ENCODE data around the gene URI1. TPM values are rescaled to one million over a fixed set of nuclear protein-coding genes. Genes with fewer than 3 reads are reported as not detected.

URI1 gene
- total RNA-seq, 1 experiment from 2014 or later = 56.0 TPM

DNA sequence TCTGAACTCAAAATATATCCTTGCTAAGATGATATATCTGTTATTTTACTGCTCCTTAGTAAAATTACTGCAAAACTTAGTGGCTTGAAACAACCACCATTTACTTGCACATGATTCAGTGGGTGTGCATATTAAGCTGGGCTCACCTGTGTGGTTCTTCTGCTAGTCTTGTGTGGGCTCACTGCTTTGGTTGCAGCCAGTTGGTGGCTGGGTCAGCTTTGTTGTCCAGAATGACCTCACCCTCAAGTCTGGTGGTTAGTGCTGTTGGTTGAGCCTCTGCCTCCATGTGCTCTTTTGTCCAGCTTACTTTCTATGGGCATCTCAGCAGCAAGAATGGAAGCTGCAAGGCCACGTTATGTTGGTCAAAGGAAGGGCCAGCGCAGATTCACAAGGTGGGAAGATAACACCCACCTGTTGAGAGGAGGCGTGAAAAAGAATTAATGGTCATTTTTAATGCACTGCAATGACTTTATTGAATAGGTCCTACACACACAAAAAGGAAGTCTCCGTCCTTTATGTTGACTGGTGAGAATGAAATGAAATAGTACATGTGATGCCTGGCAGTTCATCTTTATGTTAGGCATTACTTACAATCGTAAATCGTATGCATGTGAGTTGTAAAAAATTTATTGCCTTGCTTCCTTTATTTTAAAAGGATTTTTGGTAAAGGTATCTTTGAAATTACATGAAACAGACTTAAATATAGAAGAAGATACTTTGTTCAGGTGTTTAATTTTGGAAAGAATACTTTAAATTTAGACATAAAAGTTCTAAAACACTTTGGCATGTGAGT lies 34.3 kb downstream of the URI1 start:
- Histone ChIP-seq H3F3A (ENCODE audit: insufficient read depth, low read depth) (0 out of 2 replicates have a peak, but pooled peaks cover 7% of the 10 kb centered on the region), H3K36me3 (ENCODE audit: low read depth) (no peaks in the 10 kb centered on the region), H3K4me3 (no peak overlapping the region), H3K4me1 (replicated peaks; ENCODE audit: insufficient read depth) (no peaks in the 10 kb centered on the region), H3K9me2 (ENCODE audit: insufficient read depth) (no peaks in the 10 kb centered on the region), H3K27me3 (ENCODE audit: insufficient read depth, low read depth) (no peaks in the 10 kb centered on the region), H3K9me3 (ENCODE audit: insufficient read depth, low read depth) (no peaks in the 10 kb centered on the region), H3K79me2 (ENCODE audit: low read depth) (peaks cover 86% of the 10 kb centered on the region), H3K27ac (no peak overlapping the region), H4K20me1 (ENCODE audit: insufficient read depth) (peaks cover 67% of the 10 kb centered on the region), H3K4me2 (no peak overlapping the region), H2AFZ (no peak overlapping the region)
- TF ChIP-seq EZH2 (IDR thresholded peaks at IDR 0.05; ENCODE audit: low read depth) = no peak
- TF ChIP-seq, protein P1, sequence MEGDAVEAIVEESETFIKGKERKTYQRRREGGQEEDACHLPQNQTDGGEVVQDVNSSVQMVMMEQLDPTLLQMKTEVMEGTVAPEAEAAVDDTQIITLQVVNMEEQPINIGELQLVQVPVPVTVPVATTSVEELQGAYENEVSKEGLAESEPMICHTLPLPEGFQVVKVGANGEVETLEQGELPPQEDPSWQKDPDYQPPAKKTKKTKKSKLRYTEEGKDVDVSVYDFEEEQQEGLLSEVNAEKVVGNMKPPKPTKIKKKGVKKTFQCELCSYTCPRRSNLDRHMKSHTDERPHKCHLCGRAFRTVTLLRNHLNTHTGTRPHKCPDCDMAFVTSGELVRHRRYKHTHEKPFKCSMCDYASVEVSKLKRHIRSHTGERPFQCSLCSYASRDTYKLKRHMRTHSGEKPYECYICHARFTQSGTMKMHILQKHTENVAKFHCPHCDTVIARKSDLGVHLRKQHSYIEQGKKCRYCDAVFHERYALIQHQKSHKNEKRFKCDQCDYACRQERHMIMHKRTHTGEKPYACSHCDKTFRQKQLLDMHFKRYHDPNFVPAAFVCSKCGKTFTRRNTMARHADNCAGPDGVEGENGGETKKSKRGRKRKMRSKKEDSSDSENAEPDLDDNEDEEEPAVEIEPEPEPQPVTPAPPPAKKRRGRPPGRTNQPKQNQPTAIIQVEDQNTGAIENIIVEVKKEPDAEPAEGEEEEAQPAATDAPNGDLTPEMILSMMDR (conservative IDR thresholded peaks at IDR 0.05) = no peak
- POLR2A ChIA-PET (ENCODE audit: unreplicated experiment) = no interaction called here
- BruUV-seq (replicated peaks) = no TSS peak
- intact Hi-C loops (cut with micrococcal nuclease; ENCODE audit: unreplicated experiment) = no loop called here
- DNase-seq = no peak
- CTCF ChIA-PET = no interaction called here

DNA sequence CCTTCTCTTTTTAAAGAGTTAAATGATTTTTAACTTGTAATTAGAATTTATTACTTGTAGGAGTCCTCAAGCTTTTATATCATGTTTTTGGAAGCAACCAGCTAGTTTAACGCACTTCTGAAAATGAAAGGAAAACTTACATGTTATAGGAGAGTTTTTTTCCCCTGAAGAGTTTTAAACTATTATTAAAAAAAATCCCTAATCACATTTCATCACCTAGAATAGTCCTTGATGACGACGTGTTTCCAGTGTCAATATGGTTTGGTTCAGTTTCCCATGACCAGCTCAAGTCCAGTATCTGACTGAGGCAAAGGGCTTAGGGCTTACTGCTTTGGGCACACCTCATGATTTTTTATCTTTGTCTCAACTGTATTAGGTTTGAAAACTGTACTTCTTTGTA lies 36.0 kb downstream of the URI1 start:
- Histone ChIP-seq H3F3A (ENCODE audit: insufficient read depth, low read depth) (0 out of 2 replicates have a peak, but pooled peaks cover 5% of the 10 kb centered on the region), H3K36me3 (ENCODE audit: low read depth) (no peaks in the 10 kb centered on the region), H3K4me3 (no peak overlapping the region), H3K27ac (no peak overlapping the region), H3K27me3 (ENCODE audit: insufficient read depth, low read depth) (no peaks in the 10 kb centered on the region), H3K9me2 (ENCODE audit: insufficient read depth) (no peaks in the 10 kb centered on the region), H2AFZ (no peak overlapping the region), H4K20me1 (ENCODE audit: insufficient read depth) (peaks cover 70% of the 10 kb centered on the region), H3K9me3 (ENCODE audit: insufficient read depth, low read depth) (no peaks in the 10 kb centered on the region), H3K4me1 (replicated peaks; ENCODE audit: insufficient read depth) (no peaks in the 10 kb centered on the region), H3K79me2 (ENCODE audit: low read depth) (peaks cover 87% of the 10 kb centered on the region), H3K4me2 (no peak overlapping the region)
- ChIA-PET CTCF (no interaction called here), POLR2A (ENCODE audit: unreplicated experiment) (no interaction called here)
- no peak for DNase-seq
- intact Hi-C loops (cut with micrococcal nuclease; ENCODE audit: unreplicated experiment) = no loop called here
- no TSS peak for BruUV-seq (replicated peaks)
- TF ChIP-seq, protein P1 (conservative IDR thresholded peaks at IDR 0.05) = no peak
- TF ChIP-seq EZH2 (IDR thresholded peaks at IDR 0.05; ENCODE audit: low read depth) = no peak

DNA sequence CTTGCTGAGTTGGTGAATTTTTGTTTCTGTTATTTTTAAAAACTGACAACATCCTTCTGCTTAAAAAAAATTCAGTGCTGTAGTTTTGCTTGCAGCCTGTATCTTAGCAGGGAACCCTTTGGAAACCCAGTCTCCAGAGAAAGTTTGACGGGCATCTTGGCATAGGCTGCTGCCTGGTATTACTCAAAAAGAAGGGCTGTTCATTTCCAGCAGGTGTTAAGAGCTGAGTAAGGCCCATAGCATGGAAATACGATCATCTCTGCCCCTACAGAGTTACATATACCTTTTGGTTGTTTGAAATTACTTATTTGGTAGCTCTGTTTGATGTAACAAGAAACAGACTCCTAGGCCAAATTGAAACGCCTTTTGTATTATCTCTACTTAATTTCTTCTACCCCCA lies 41.5 kb downstream of the URI1 start:
- H3K27me3 ChIP-seq (ENCODE audit: insufficient read depth, low read depth) = no peaks in the 10 kb centered on the region
- H4K20me1 ChIP-seq (ENCODE audit: insufficient read depth) = peaks cover 43% of the 10 kb centered on the region
- H3K4me1 ChIP-seq (replicated peaks; ENCODE audit: insufficient read depth) = no peaks in the 10 kb centered on the region
- no TSS peak for BruUV-seq (replicated peaks)
- H3K79me2 ChIP-seq (ENCODE audit: low read depth) = peaks cover 56% of the 10 kb centered on the region
- no peaks in the 10 kb centered on the region for H3K9me2 ChIP-seq (ENCODE audit: insufficient read depth)
- TF ChIP-seq, protein P1 (conservative IDR thresholded peaks at IDR 0.05) = no peak
- no peak for TF ChIP-seq EZH2 (IDR thresholded peaks at IDR 0.05; ENCODE audit: low read depth)
- DNase-seq = no peak
- H2AFZ ChIP-seq = no peak overlapping the region
- H3K27ac ChIP-seq = no peak overlapping the region
- H3K4me3 ChIP-seq = no peak overlapping the region
- no peaks in the 10 kb centered on the region for H3K9me3 ChIP-seq (ENCODE audit: insufficient read depth, low read depth)
- CTCF ChIA-PET = no interaction called here
- no peak overlapping the region for H3K4me2 ChIP-seq
- intact Hi-C loops (cut with micrococcal nuclease; ENCODE audit: unreplicated experiment) = no loop called here
- peaks cover 5% of the 10 kb centered on the region; the same call in 1 of the 2 replicates for H3K36me3 ChIP-seq (ENCODE audit: low read depth)
- POLR2A ChIA-PET (ENCODE audit: unreplicated experiment) = no interaction called here
- H3F3A ChIP-seq (ENCODE audit: insufficient read depth, low read depth) = no peaks in the 10 kb centered on the region

All from PC-9 (cell line).